Keratinocyte (primary cell): ENCODE data around the gene CFAP61. TPM values are rescaled to one million over a fixed set of nuclear protein-coding genes. Genes with fewer than 3 reads are reported as not detected.

Experiments
- DNase-seq: peaks from one replicate; pipeline ENCODE4 v3.0.0-alpha.2; 2011; ENCODE audit warnings: low read depth, missing footprints, low spot score
- FAIRE-seq: peaks from 2 replicates; lab custom pipeline; 2011; peaks lifted over from hg19 to GRCh38; lab: Jason Lieb, UNC
- H2AFZ ChIP-seq: 2 replicates; pipeline ENCODE4 v1.6.0; 2012; ENCODE audit warnings: low read length, control low read depth, inconsistent platforms; ENCODE audit not compliant: control insufficient read depth
- H3K27ac ChIP-seq: 2 replicates; pipeline ENCODE4 v1.5.1; 2011; ENCODE audit warnings: low read length; ENCODE audit not compliant: control insufficient read depth, insufficient read depth
- H3K27me3 ChIP-seq: 3 replicates; pipeline ENCODE4 v1.6.0; 2011; ENCODE audit warnings: low read length; ENCODE audit not compliant: control insufficient read depth, insufficient read depth; ENCODE audit errors: extremely low read depth
- H3K36me3 ChIP-seq, 2 experiments: 2 replicates in 1 of 2; 3 replicates in 1 of 2; pipeline ENCODE4 v1.5.1; 2011; ENCODE audit warnings: low read length in 2 of 2, mild to moderate bottlenecking in 1 of 2; ENCODE audit not compliant: control insufficient read depth in 2 of 2, insufficient read depth in 2 of 2; ENCODE audit errors: extremely low read depth in 1 of 2
- H3K4me1 ChIP-seq: 3 replicates; pipeline ENCODE4 v1.5.1; 2011; ENCODE audit warnings: low read length; ENCODE audit not compliant: control insufficient read depth, insufficient read depth; ENCODE audit errors: extremely low read depth
- H3K4me2 ChIP-seq: 3 replicates; pipeline ENCODE4 v1.6.0; 2011; ENCODE audit warnings: low read depth, low read length; ENCODE audit not compliant: control insufficient read depth, insufficient read depth; ENCODE audit errors: extremely low read depth
- H3K4me3 ChIP-seq, 3 experiments: fragments of 200-600 bp in 1 of 3; sonication (generic) in 1 of 3; 2 replicates in 2 of 3; 3 replicates in 1 of 3; pipeline ENCODE4 v1.5.1; 2011 to 2016; ENCODE audit warnings: low read length in 3 of 3, mild to moderate bottlenecking in 3 of 3, control low read depth in 2 of 3, inconsistent platforms in 1 of 3, low read depth in 1 of 3, mixed read lengths in 1 of 3, mixed run types in 1 of 3, moderate library complexity in 1 of 3; ENCODE audit not compliant: control insufficient read depth in 2 of 3, insufficient read depth in 2 of 3; ENCODE audit errors: extremely low read depth in 1 of 3
- H3K79me2 ChIP-seq: 2 replicates; pipeline ENCODE4 v1.6.0; 2012; ENCODE audit warnings: low read length; ENCODE audit not compliant: control insufficient read depth, insufficient read depth
- H3K9ac ChIP-seq: 3 replicates; pipeline ENCODE4 v1.6.0; 2011; ENCODE audit warnings: low read length; ENCODE audit not compliant: control insufficient read depth, insufficient read depth; ENCODE audit errors: extremely low read depth
- H3K9me1 ChIP-seq: 3 replicates; pipeline ENCODE4 v1.6.0; 2011; ENCODE audit warnings: low read length; ENCODE audit not compliant: control insufficient read depth, insufficient read depth; ENCODE audit errors: extremely low read depth
- H3K9me3 ChIP-seq: 2 replicates; pipeline ENCODE4 v1.5.1; 2012; ENCODE audit warnings: low read depth, low read length; ENCODE audit not compliant: control insufficient read depth
- H4K20me1 ChIP-seq: 3 replicates; pipeline ENCODE4 v1.6.0; 2011; ENCODE audit warnings: low read length; ENCODE audit not compliant: control insufficient read depth, insufficient read depth; ENCODE audit errors: extremely low read depth
- EZH2 ChIP-seq: IDR thresholded peaks from one replicate; pipeline ENCODE4 v1.6.1; 2012; ENCODE audit warnings: inconsistent platforms, mild to moderate bottlenecking, low read length, moderate library complexity
- dilution Hi-C: fragments of 300-500 bp; cut with MboI; formaldehyde crosslinking; loops from one replicate; pipeline ENCODE4 v1.7.0; 2020; ENCODE audit warnings: low sequenced_read_pairs; ENCODE audit not compliant: extremely low pct_ligation_motif_present
- polyA plus RNA-seq, 5 experiments: library from polyadenylated mRNA; depleted of rRNA in 3 of 5; stranded (reverse) in 3 of 5; stranded (forward) in 1 of 5; unstranded in 1 of 5; fragments of >200 nt; gene quantifications; 1 replicate in 1 of 5; 2 replicates in 3 of 5; 3 replicates in 1 of 5; pipeline versions ENCODE4 v1.2.1 to v1.2.3, GENCODE V29; 2011 to 2012; ENCODE audit warnings: missing spikeins in 2 of 5, low read depth in 1 of 5, low replicate concordance in 1 of 5
- TF ChIP-seq, protein P1 (sequence below), 3 experiments: IDR thresholded peaks in 1 of 3; conservative IDR thresholded peaks in 1 of 3; optimal IDR thresholded peaks in 1 of 3; 2 replicates in 2 of 3; 3 replicates in 1 of 3; pipeline versions ENCODE3 to v1.5.1; 2011; ENCODE audit warnings: low read length in 3 of 3, mild to moderate bottlenecking in 3 of 3, moderate library complexity in 2 of 3, control low read depth in 1 of 3, inconsistent platforms in 1 of 3; ENCODE audit not compliant: insufficient read depth in 2 of 3; ENCODE audit errors: extremely low read depth in 1 of 3

Gene CFAP61
- polyA plus RNA-seq, 1 donor (not counting 4 experiments of a cell fraction or from before 2014, with no cell fraction given): 0.25 TPM

DNA sequence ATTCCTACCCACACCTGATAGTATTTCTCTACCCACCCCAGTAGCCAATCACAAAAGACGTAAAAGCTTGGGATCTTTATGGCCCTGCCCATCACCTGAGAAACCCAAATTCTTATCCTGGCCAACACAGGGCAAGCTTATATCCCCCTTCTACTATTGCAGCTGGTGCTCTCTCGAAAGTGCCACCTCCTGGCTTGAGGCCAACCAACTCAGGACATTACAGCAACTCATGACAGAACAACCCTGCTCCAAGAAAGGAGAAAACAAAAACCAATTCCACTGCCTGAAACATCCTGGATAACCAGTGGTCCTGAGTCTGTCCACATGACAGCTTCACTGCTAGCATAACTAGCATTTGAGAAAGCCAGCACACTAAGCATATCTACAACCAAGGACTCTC lies 97.9 kb downstream of the CFAP61 start:
- FAIRE-seq: no peak
- Histone ChIP-seq H3K36me3 (no peaks in the 10 kb centered on the region), H3K9me1 (no peaks in the 10 kb centered on the region), H3K27ac (no peak overlapping the region), H3K79me2 (no peaks in the 10 kb centered on the region), H3K4me3 (no peak overlapping the region), H3K9me3 (no peaks in the 10 kb centered on the region), H4K20me1 (no peaks in the 10 kb centered on the region), H3K4me1 (no peaks in the 10 kb centered on the region), H3K27me3 (no peaks in the 10 kb centered on the region), H3K4me2 (no peak overlapping the region), H3K9ac (no peak overlapping the region), H2AFZ (no peak overlapping the region)
- DNase-seq: no peak
- TF ChIP-seq, protein P1, sequence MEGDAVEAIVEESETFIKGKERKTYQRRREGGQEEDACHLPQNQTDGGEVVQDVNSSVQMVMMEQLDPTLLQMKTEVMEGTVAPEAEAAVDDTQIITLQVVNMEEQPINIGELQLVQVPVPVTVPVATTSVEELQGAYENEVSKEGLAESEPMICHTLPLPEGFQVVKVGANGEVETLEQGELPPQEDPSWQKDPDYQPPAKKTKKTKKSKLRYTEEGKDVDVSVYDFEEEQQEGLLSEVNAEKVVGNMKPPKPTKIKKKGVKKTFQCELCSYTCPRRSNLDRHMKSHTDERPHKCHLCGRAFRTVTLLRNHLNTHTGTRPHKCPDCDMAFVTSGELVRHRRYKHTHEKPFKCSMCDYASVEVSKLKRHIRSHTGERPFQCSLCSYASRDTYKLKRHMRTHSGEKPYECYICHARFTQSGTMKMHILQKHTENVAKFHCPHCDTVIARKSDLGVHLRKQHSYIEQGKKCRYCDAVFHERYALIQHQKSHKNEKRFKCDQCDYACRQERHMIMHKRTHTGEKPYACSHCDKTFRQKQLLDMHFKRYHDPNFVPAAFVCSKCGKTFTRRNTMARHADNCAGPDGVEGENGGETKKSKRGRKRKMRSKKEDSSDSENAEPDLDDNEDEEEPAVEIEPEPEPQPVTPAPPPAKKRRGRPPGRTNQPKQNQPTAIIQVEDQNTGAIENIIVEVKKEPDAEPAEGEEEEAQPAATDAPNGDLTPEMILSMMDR (optimal IDR thresholded peaks at IDR 0.05 in 1 of 3, IDR thresholded peaks at IDR 0.05 in 1 of 3, conservative IDR thresholded peaks at IDR 0.05 in 1 of 3; ENCODE audit: extremely low read depth in 1 of 3, insufficient read depth in 2 of 3, low read length in 3 of 3): no peak
- TF ChIP-seq EZH2: no peak
- dilution Hi-C loops: no loop called here

DNA sequence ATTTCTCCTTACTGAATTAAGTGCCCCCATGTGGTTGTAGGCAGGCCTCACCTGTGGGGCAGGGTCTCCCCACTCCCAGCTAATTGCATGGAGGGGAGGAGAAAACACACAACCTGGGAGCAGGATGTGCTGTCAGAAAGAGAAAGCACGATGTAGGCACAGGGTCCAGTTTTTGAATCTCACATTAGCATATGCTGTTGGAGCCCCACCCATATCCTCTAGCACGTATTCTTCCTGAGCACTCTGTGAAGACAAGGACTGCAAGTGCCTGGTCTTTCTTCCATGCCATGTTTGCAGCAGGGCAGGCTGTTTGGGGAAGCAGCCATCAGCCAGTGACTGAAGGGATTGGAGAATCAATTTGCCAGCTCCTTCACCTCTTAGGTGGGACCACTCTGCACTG lies 108.2 kb downstream of the CFAP61 start:
- H3K27me3 ChIP-seq: no peaks in the 10 kb centered on the region

More for the DNA sequence above, 108.2 kb downstream of the CFAP61 start:
- Histone ChIP-seq H3K36me3 (no peaks in the 10 kb centered on the region), H3K4me2 (no peak overlapping the region), H4K20me1 (no peaks in the 10 kb centered on the region), H3K9ac (no peak overlapping the region), H3K9me1 (no peaks in the 10 kb centered on the region), H3K4me3 (no peak overlapping the region), H3K4me1 (no peaks in the 10 kb centered on the region), H2AFZ (no peak overlapping the region), H3K9me3 (no peaks in the 10 kb centered on the region), H3K79me2 (no peaks in the 10 kb centered on the region), H3K27ac (no peak overlapping the region)
- no peak for TF ChIP-seq EZH2
- TF ChIP-seq, protein P1 (optimal IDR thresholded peaks at IDR 0.05 in 1 of 3, IDR thresholded peaks at IDR 0.05 in 1 of 3, conservative IDR thresholded peaks at IDR 0.05 in 1 of 3; ENCODE audit: extremely low read depth in 1 of 3, insufficient read depth in 2 of 3, low read length in 3 of 3): no peak
- no peak for FAIRE-seq
- no peak for DNase-seq
- dilution Hi-C loops: no loop called here
